ENCODE data around the gene FAM81B. TPM values are rescaled to one million over a fixed set of nuclear protein-coding genes. Genes with fewer than 3 reads are reported as not detected.

Gene FAM81B
- polyA plus RNA-seq, 2 of the 4 experiments (the other 2 are of a cell fraction) = 0.05 TPM; not detected in 1

- no peak for FAIRE-seq
- 82% methylated on average over 2 of the region's 2 CpGs for WGBS (ENCODE audit: missing lambda C conversion rate)
Observed at GRCh38 chr5:95460665-95461064, 69.5 kb downstream of the FAM81B start.

GRCh38 chr5:95471487-95471886 lies 80.3 kb downstream of the FAM81B start:
- no peak for DNase-seq (ENCODE audit: low read depth in 1 of 2, low spot score in 1 of 2)
- no peak overlapping the region for H3K27ac ChIP-seq
- 75% methylated on average over 1 of the region's 1 CpG for WGBS (ENCODE audit: missing lambda C conversion rate)
- TF ChIP-seq HMGXB4 (CRISPR knock-in tag; IDR thresholded peaks at IDR 0.05; ENCODE audit: borderline replicate concordance) (no peak), MAFK (IDR thresholded peaks at IDR 0.05; ENCODE audit: partially characterized antibody) (no peak), PBX3 (IDR thresholded peaks at IDR 0.05) (no peak)
- CTCF ChIA-PET = no interaction called here
- no peak for FAIRE-seq
- ATAC-seq = peak; percentile 33 to 43; a peak in 2 of 6 replicates
- peaks cover 6% of the 10 kb centered on the region; the same call in 1 of the 3 replicates for H3K4me1 ChIP-seq
- H3K4me3 ChIP-seq = no peak overlapping the region
- no peak overlapping the region for H3K4me2 ChIP-seq
- POLR2A ChIA-PET = no interaction called here
- no peaks in the 10 kb centered on the region for H3K9me3 ChIP-seq

More at GRCh38 chr5:95460665-95461064, 69.5 kb downstream of the FAM81B start:
- H3K9me3 ChIP-seq = no peaks in the 10 kb centered on the region
- no peak overlapping the region for H3K4me2 ChIP-seq
- no peaks in the 10 kb centered on the region for H3K4me1 ChIP-seq
- H3K27ac ChIP-seq = no peak overlapping the region
- H3K4me3 ChIP-seq = no peak overlapping the region
- TF ChIP-seq GATA3 (IDR thresholded peaks at IDR 0.05; ENCODE audit: borderline replicate concordance) (no peak), RFX5 (IDR thresholded peaks at IDR 0.05) (no peak), SREBF2 (IDR thresholded peaks at IDR 0.05) (no peak), MAFK (IDR thresholded peaks at IDR 0.05; ENCODE audit: partially characterized antibody) (peak; percentile 82)
- no peak for ATAC-seq
- CTCF ChIA-PET = no interaction called here
- no peak for DNase-seq (ENCODE audit: low read depth in 1 of 2, low spot score in 1 of 2)
- POLR2A ChIA-PET = no interaction called here

- H3K4me2 ChIP-seq = no peak overlapping the region
- TF ChIP-seq MAX (IDR thresholded peaks at IDR 0.05) = no peak
- no peak for TF ChIP-seq MAFK (IDR thresholded peaks at IDR 0.05; ENCODE audit: partially characterized antibody)
- no peak for TF ChIP-seq HES2 (IDR thresholded peaks at IDR 0.05)
- no peak for TF ChIP-seq RCOR1 (IDR thresholded peaks at IDR 0.05; ENCODE audit: low read depth, low read length)
- no peak for TF ChIP-seq ZSCAN20 (CRISPR knock-in tag; IDR thresholded peaks at IDR 0.05)
- no peak for TF ChIP-seq SMC3 (IDR thresholded peaks at IDR 0.05)
- TF ChIP-seq CEBPB (IDR thresholded peaks at IDR 0.05) = no peak
- no peak for TF ChIP-seq JUNB (IDR thresholded peaks at IDR 0.05)
- no peak for TF ChIP-seq NPAS2 (CRISPR knock-in tag; IDR thresholded peaks at IDR 0.05; ENCODE audit: borderline replicate concordance)
- no peak for TF ChIP-seq ATOH8 (CRISPR knock-in tag; IDR thresholded peaks at IDR 0.05; ENCODE audit: low read depth)
- no peaks in the 10 kb centered on the region for H3K9me3 ChIP-seq
- CTCF ChIA-PET = no interaction called here
- H3K27ac ChIP-seq = no peak overlapping the region
- no peak overlapping the region for H3K4me3 ChIP-seq
- ATAC-seq = peak; percentile 58 to 74
- FAIRE-seq = no peak
- DNase-seq (ENCODE audit: low read depth in 1 of 2, low spot score in 1 of 2) = no peak
- peaks cover 6% of the 10 kb centered on the region; the same call in 1 of the 3 replicates for H3K4me1 ChIP-seq
- POLR2A ChIA-PET = no interaction called here
Observed at GRCh38 chr5:95471942-95472341, 80.8 kb downstream of the FAM81B start.

GRCh38 chr5:95484421-95484820 lies 93.3 kb downstream of the FAM81B start:
- Histone ChIP-seq H3K9me3 (peaks cover 8% of the 10 kb centered on the region; the same call in 1 of the 3 replicates), H3K4me1 (no peaks in the 10 kb centered on the region), H3K4me3 (no peak overlapping the region), H3K27ac (no peak overlapping the region), H3K4me2 (no peak overlapping the region)
- FAIRE-seq = no peak
- WGBS (ENCODE audit: missing lambda C conversion rate) = 97% methylated on average over 7 of the region's 7 CpGs
- ChIA-PET CTCF (no interaction called here), POLR2A (no interaction called here)
- DNase-seq (ENCODE audit: low read depth in 1 of 2, low spot score in 1 of 2) = no peak
- no peak for ATAC-seq
- TF ChIP-seq ZFP36 (IDR thresholded peaks at IDR 0.05; ENCODE audit: borderline replicate concordance, partially characterized antibody) (no peak), FOSL2 (IDR thresholded peaks at IDR 0.05) (no peak), FOSL2 (CRISPR knock-in tag; IDR thresholded peaks at IDR 0.05) (no peak), CBX8 (IDR thresholded peaks at IDR 0.05) (no peak), MAX (IDR thresholded peaks at IDR 0.05) (no peak), HMGXB4 (CRISPR knock-in tag; IDR thresholded peaks at IDR 0.05; ENCODE audit: borderline replicate concordance) (no peak), JUN (IDR thresholded peaks at IDR 0.05) (no peak), BHLHE40 (IDR thresholded peaks at IDR 0.05; ENCODE audit: low read depth, low read length) (no peak), TP53 (CRISPR knock-in tag; IDR thresholded peaks at IDR 0.05) (no peak), PHF8 (IDR thresholded peaks at IDR 0.05; ENCODE audit: borderline replicate concordance, low read depth) (no peak), HOXB5 (CRISPR knock-in tag; IDR thresholded peaks at IDR 0.05) (no peak), EP300 (IDR thresholded peaks at IDR 0.05) (no peak), HOXA7 (CRISPR knock-in tag; IDR thresholded peaks at IDR 0.05) (no peak)
